ENCODE data around the gene TBCD. TPM values are rescaled to one million over a fixed set of nuclear protein-coding genes. Genes with fewer than 3 reads are reported as not detected.
A peak's percentile ranks its signal among the peaks of the same experiment; 100 is the strongest.

The TBCD gene
- total RNA-seq, 1 donor: 39.5 TPM

- no peak for TF ChIP-seq CTCF (IDR thresholded peaks at IDR 0.05; ENCODE audit: insufficient read depth, low read length)
- no peak for DNase-seq (ENCODE audit: low read depth)
- no peak overlapping the region for H3K4me3 ChIP-seq (ENCODE audit: low read depth, low read length)
Observed at GRCh38 chr17:82910041-82910481, 158.2 kb downstream of the TBCD start.

GRCh38 chr17:82910770-82911169 is 158.9 kb downstream of the TBCD start:
- DNase-seq (ENCODE audit: low read depth): no peak
- no peak overlapping the region for H3K4me3 ChIP-seq (ENCODE audit: low read depth, low read length)
- no peak for TF ChIP-seq CTCF (IDR thresholded peaks at IDR 0.05; ENCODE audit: insufficient read depth, low read length)

DNA sequence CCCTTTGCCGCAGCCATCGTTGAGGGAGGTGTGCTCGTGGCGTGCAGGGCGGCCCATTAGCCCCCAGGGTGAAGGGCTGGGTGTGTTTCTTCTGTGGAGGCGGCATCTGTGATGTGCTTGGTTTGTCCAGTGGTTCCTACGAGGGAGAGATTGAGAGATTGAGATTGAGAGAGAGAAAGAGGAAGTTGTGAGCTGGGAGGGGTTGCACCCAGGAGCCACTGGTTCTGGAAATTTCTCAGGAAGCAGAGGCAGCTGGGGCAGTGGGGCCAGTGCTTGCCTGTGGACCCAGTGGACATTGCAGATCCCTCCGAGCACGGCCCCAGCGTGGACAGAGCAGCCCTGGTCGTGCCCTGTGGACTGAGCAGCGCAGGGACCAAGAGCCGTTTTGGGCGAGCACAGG is 160.0 kb downstream of the TBCD start:
- no peak overlapping the region for H3K4me3 ChIP-seq (ENCODE audit: low read depth, low read length)
- no peak for DNase-seq (ENCODE audit: low read depth)
- no peak for TF ChIP-seq CTCF (IDR thresholded peaks at IDR 0.05; ENCODE audit: insufficient read depth, low read length)

DNA sequence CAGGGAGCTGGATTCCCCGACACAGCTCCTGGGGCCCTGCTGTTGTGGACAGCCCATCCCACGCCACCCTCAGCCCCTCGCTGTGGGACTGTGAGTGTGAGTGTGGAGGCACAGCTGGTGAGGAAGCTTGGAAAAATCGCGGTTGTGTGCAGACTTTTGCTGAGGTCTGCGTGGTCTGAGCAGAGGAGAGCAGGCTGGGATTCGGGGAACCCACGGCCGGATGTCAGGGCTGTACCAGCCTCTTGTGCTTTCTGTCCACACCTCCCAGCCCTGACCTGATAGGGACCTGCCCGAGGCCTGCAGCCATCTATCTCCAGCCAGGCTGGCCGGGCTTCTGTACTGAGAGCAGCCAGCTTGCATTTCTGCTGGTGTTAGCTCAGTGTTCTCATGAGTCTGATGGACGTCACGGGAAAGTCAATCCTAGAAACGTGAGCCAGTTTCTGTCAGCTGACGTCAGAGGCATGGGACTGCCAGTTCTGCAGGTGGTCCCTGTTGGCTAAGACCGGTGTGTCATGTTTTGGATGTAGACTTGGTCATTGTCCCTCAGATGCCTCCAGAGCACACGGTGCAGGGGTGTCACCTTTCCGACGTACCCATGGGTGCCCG is 160.7 kb downstream of the TBCD start:
- DNase-seq (ENCODE audit: low read depth): no peak
- TF ChIP-seq CTCF (IDR thresholded peaks at IDR 0.05; ENCODE audit: insufficient read depth, low read length): no peak

DNA sequence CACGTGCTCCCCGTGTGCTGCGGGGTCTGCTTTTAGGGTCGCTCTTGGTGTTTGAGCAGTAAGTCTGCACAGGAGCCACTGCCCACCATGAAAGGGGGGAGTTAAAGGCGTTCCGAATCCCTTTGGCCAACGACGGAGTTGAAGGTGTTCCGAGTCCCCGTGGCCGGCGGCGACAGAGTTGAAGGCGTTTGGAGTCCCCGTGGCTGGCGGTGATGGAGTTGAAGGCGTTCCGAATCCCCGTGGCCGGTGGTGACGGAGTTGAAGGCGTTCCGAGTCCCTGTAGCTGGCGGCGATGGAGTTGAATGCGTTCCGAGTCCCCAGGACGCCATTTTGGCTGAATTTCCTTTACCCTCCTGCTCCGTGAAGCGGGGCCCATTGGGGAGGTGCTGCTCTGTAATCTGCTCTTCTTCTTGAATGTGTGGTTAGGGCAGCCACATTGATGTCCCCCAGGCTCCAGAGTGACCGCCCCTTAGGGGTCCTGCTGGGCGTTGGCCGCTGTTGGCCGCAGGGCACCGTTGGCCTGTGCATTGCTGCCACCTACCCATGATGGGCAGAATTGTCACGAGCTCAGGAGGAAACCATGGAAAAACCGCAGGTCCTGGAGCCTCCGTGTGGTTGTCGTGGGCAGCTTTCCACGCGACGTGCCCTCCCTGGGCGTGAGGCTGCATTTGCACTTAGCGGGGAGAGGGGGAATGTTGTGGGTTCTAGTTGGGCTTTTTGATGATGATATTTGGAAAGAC is 161.6 kb downstream of the TBCD start:
- no peak overlapping the region for H3K4me3 ChIP-seq (ENCODE audit: low read depth, low read length)
- no peak for TF ChIP-seq CTCF (IDR thresholded peaks at IDR 0.05; ENCODE audit: insufficient read depth, low read length)
- no peak for DNase-seq (ENCODE audit: low read depth)

More for the DNA sequence above, 160.7 kb downstream of the TBCD start:
- H3K4me3 ChIP-seq (ENCODE audit: low read depth, low read length): no peak overlapping the region

- H3K4me3 ChIP-seq (ENCODE audit: low read depth, low read length): no peak overlapping the region
- no peak for DNase-seq (ENCODE audit: low read depth)
- TF ChIP-seq CTCF (IDR thresholded peaks at IDR 0.05; ENCODE audit: insufficient read depth, low read length): peak; percentile 57
Observed at GRCh38 chr17:82914375-82914774, 162.5 kb downstream of the TBCD start.
